CD4-positive, CD25-positive, alpha-beta regulatory T cell (primary cell): ENCODE measurements around the gene TPSG1. TPM values are rescaled to one million over a fixed set of nuclear protein-coding genes. Genes with fewer than 3 reads are reported as not detected.

Experiments
- ATAC-seq, 2 donors: fragments of 150-1000 bp; cut with Tn5 transposase; one replicate each; pipeline ENCODE4 v1.10.0; 2021; ENCODE audit warnings: low read depth in 2 of 2, moderate number of reproducible peaks in 2 of 2, moderate library complexity in 1 of 2
- DNase-seq, 3 donors: peaks; one replicate each; pipeline versions ENCODE4 v3.0.0 to v3.0.0-alpha.2; 2012 to 2022; ENCODE audit warnings: mixed read lengths in 1 of 3
- H3K27ac ChIP-seq: one replicate; pipeline ENCODE4 v1.7.0; 2013; ENCODE audit warnings: mild to moderate bottlenecking, low read length; ENCODE audit not compliant: insufficient read depth, poor library complexity, severe bottlenecking
- H3K27me3 ChIP-seq: one replicate; pipeline ENCODE4 v1.7.0; 2013; ENCODE audit warnings: low read length; ENCODE audit not compliant: control insufficient read depth, insufficient read depth
- H3K36me3 ChIP-seq: one replicate; pipeline ENCODE4 v1.7.0; 2013; ENCODE audit warnings: mild to moderate bottlenecking, low read length, moderate library complexity; ENCODE audit not compliant: control insufficient read depth, insufficient read depth
- H3K4me1 ChIP-seq: 2 replicates; pipeline ENCODE4 v1.7.0; 2013; ENCODE audit warnings: mild to moderate bottlenecking, low read length; ENCODE audit not compliant: insufficient read depth, control insufficient read depth, poor library complexity, severe bottlenecking
- H3K4me3 ChIP-seq: one replicate; pipeline ENCODE4 v1.7.0; 2013; ENCODE audit warnings: low read depth, mild to moderate bottlenecking, low read length, moderate library complexity
- H3K9me3 ChIP-seq, 2 experiments: 1 replicate in 1 of 2; 2 replicates in 1 of 2; pipeline ENCODE4 v1.7.0; 2013; ENCODE audit warnings: low read length in 2 of 2, mild to moderate bottlenecking in 1 of 2, moderate library complexity in 1 of 2; ENCODE audit not compliant: control insufficient read depth in 2 of 2
- H3K27ac Mint-ChIP-seq, 3 donors: one replicate each; pipeline ENCODE4 v1.8.0; 2020 to 2022; ENCODE audit warnings: mild to moderate bottlenecking in 3 of 3, mixed read lengths in 3 of 3, moderate library complexity in 2 of 3
- H3K27me3 Mint-ChIP-seq: one replicate; pipeline ENCODE4 v1.8.0; 2022; ENCODE audit warnings: mild to moderate bottlenecking, mixed read lengths
- H3K36me3 Mint-ChIP-seq: one replicate; pipeline ENCODE4 v1.8.0; 2020; ENCODE audit warnings: mixed read lengths
- H3K4me1 Mint-ChIP-seq, 4 donors: one replicate each; pipeline ENCODE4 v1.8.0; 2020 to 2022; ENCODE audit warnings: mixed read lengths in 4 of 4, mild to moderate bottlenecking in 1 of 4
- H3K4me3 Mint-ChIP-seq, 4 donors: one replicate each; pipeline ENCODE4 v1.8.0; 2020 to 2022; ENCODE audit warnings: mild to moderate bottlenecking in 4 of 4, mixed read lengths in 4 of 4, moderate library complexity in 3 of 4
- H3K9me3 Mint-ChIP-seq, 7 donors: one replicate each; pipeline ENCODE4 v1.8.0; 2020 to 2022; ENCODE audit warnings: mixed read lengths in 7 of 7, mild to moderate bottlenecking in 3 of 7, moderate library complexity in 2 of 7
- polyA plus RNA-seq, 4 donors: library from polyadenylated mRNA; unstranded; fragments of 300-500 nt; fragmentation: Illumina TruSeq; gene quantifications; one replicate each; pipeline ENCODE4 v1.2.3, GENCODE V29; 2021
- total RNA-seq: library from RNA; stranded (reverse); gene quantifications from one replicate; pipeline ENCODE4 v1.2.3, GENCODE V29; 2022

The TPSG1 gene
- total and polyA plus RNA-seq, 5 donors from 2014 or later = not detected

- no peak for ATAC-seq
- Mint-ChIP-seq H3K9me3 (no peaks in the 10 kb centered on the region), H3K4me1 (no peaks in the 10 kb centered on the region), H3K27ac (no peak overlapping the region), H3K27me3 (no peaks in the 10 kb centered on the region), H3K4me3 (no peak overlapping the region), H3K36me3 (no peaks in the 10 kb centered on the region)
- Histone ChIP-seq H3K4me3 (no peak overlapping the region), H3K4me1 (no peaks in the 10 kb centered on the region), H3K27ac (no peak overlapping the region), H3K27me3 (no peaks in the 10 kb centered on the region), H3K9me3 (no peaks in the 10 kb centered on the region), H3K36me3 (no peaks in the 10 kb centered on the region)
- DNase-seq = no peak
These were observed 1.5 kb downstream of the TPSG1 start for GRCh38 chr16:1223355-1224214.

- H3K27ac ChIP-seq = no peak overlapping the region
- DNase-seq (no peak), ATAC-seq (no peak)
- Mint-ChIP-seq H3K27ac (no peak overlapping the region), H3K4me3 (no peak overlapping the region), H3K36me3 (no peaks in the 10 kb centered on the region), H3K9me3 (no peaks in the 10 kb centered on the region), H3K4me1 (no peaks in the 10 kb centered on the region), H3K27me3 (no peaks in the 10 kb centered on the region)
- no peaks in the 10 kb centered on the region for H3K9me3 ChIP-seq
- H3K27me3 ChIP-seq = no peaks in the 10 kb centered on the region
- H3K36me3 ChIP-seq = no peaks in the 10 kb centered on the region
- no peak overlapping the region for H3K4me3 ChIP-seq
- H3K4me1 ChIP-seq = no peaks in the 10 kb centered on the region
These were observed 2.3 kb downstream of the TPSG1 start for GRCh38 chr16:1222553-1223354.

GRCh38 chr16:1221628-1222552 is 3.2 kb downstream of the TPSG1 start:
- Mint-ChIP-seq H3K9me3 (no peaks in the 10 kb centered on the region), H3K27ac (no peak overlapping the region), H3K4me3 (no peak overlapping the region), H3K4me1 (no peaks in the 10 kb centered on the region), H3K36me3 (no peaks in the 10 kb centered on the region), H3K27me3 (no peaks in the 10 kb centered on the region)
- no peak for DNase-seq
- Histone ChIP-seq H3K36me3 (no peaks in the 10 kb centered on the region), H3K4me1 (no peaks in the 10 kb centered on the region), H3K4me3 (no peak overlapping the region), H3K9me3 (no peaks in the 10 kb centered on the region), H3K27me3 (no peaks in the 10 kb centered on the region), H3K27ac (no peak overlapping the region)
- no peak for ATAC-seq

GRCh38 chr16:1220841-1221627 is 4.0 kb downstream of the TPSG1 start:
- no peaks in the 10 kb centered on the region for H3K27me3 Mint-ChIP-seq
- Histone ChIP-seq H3K4me1 (no peaks in the 10 kb centered on the region), H3K27me3 (no peaks in the 10 kb centered on the region), H3K27ac (no peak overlapping the region), H3K9me3 (no peaks in the 10 kb centered on the region), H3K4me3 (no peak overlapping the region), H3K36me3 (no peaks in the 10 kb centered on the region)
- no peaks in the 10 kb centered on the region for H3K9me3 Mint-ChIP-seq
- no peaks in the 10 kb centered on the region for H3K4me1 Mint-ChIP-seq
- no peak overlapping the region for H3K4me3 Mint-ChIP-seq
- no peak overlapping the region for H3K27ac Mint-ChIP-seq
- no peaks in the 10 kb centered on the region for H3K36me3 Mint-ChIP-seq
- no peak for ATAC-seq
- no peak for DNase-seq

- no peak overlapping the region for H3K4me3 ChIP-seq
- no peak overlapping the region for H3K27ac ChIP-seq
- DNase-seq (no peak), ATAC-seq (no peak)
- Mint-ChIP-seq H3K4me1 (no peaks in the 10 kb centered on the region), H3K27me3 (no peaks in the 10 kb centered on the region), H3K27ac (no peak overlapping the region), H3K4me3 (no peak overlapping the region), H3K36me3 (no peaks in the 10 kb centered on the region), H3K9me3 (no peaks in the 10 kb centered on the region)
- no peaks in the 10 kb centered on the region for H3K36me3 ChIP-seq
- H3K9me3 ChIP-seq = no peaks in the 10 kb centered on the region
- no peaks in the 10 kb centered on the region for H3K4me1 ChIP-seq
- no peaks in the 10 kb centered on the region for H3K27me3 ChIP-seq
These were observed 4.9 kb downstream of the TPSG1 start for GRCh38 chr16:1220098-1220728.

- Mint-ChIP-seq H3K27ac (no peak overlapping the region), H3K4me1 (no peaks in the 10 kb centered on the region), H3K4me3 (no peak overlapping the region), H3K36me3 (no peaks in the 10 kb centered on the region), H3K27me3 (no peaks in the 10 kb centered on the region), H3K9me3 (peaks cover 0 to 1% (median 0%) of the 10 kb centered on the region in 7 donors)
- H3K27me3 ChIP-seq = no peaks in the 10 kb centered on the region
- no peak overlapping the region for H3K27ac ChIP-seq
- ATAC-seq = no peak
- no peaks in the 10 kb centered on the region for H3K4me1 ChIP-seq
- no peaks in the 10 kb centered on the region for H3K36me3 ChIP-seq
- no peak for DNase-seq
- H3K9me3 ChIP-seq = no peaks in the 10 kb centered on the region
- H3K4me3 ChIP-seq = no peak overlapping the region
These were observed 6.0 kb downstream of the TPSG1 start for GRCh38 chr16:1218930-1219611.
